HG03135 (cell line): ENCODE data around the gene DDIAS.
"Not testable (repeated sequence)": the region's sequence is repeated elsewhere in the genome, so short reads cannot be mapped to it uniquely, and the experiment has no call there.

Experiments
- ATAC-seq: cut with Tn5 transposase; IDR thresholded peaks from one replicate; pipeline ENCODE4 v1.9.1; 2021; ENCODE audit warnings: mild to moderate bottlenecking, moderate library complexity; ENCODE audit not compliant: unreplicated experiment

The DDIAS gene

GRCh38 chr11:82962021-82962420 lies 60.5 kb downstream of the DDIAS start:
- ATAC-seq: not testable (repeated sequence)

GRCh38 chr11:82967381-82967780 lies 65.8 kb downstream of the DDIAS start:
- ATAC-seq: no peak

- peak; percentile 97 for ATAC-seq
Observed at GRCh38 chr11:82969811-82970210, 68.3 kb downstream of the DDIAS start.

- ATAC-seq: not testable (repeated sequence)
Observed at GRCh38 chr11:82970507-82971083, 69.1 kb downstream of the DDIAS start.

- ATAC-seq: not testable (repeated sequence)
Observed at GRCh38 chr11:82971519-82971946, 70.0 kb downstream of the DDIAS start.

GRCh38 chr11:82972103-82972502 lies 70.6 kb downstream of the DDIAS start:
- no peak for ATAC-seq

GRCh38 chr11:82974135-82974534 lies 72.6 kb downstream of the DDIAS start:
- ATAC-seq: no peak

- ATAC-seq: no peak
Observed at GRCh38 chr11:82974851-82975250, 73.3 kb downstream of the DDIAS start.

GRCh38 chr11:82975882-82976281 lies 74.3 kb downstream of the DDIAS start:
- ATAC-seq: no peak

GRCh38 chr11:82976786-82977185 lies 75.2 kb downstream of the DDIAS start:
- ATAC-seq: no peak

- ATAC-seq: no peak
Observed at GRCh38 chr11:82978422-82979099, 77.0 kb downstream of the DDIAS start.

GRCh38 chr11:82979824-82980223 lies 78.3 kb downstream of the DDIAS start:
- ATAC-seq: no peak

- no peak for ATAC-seq
Observed at GRCh38 chr11:82980292-82980691, 78.8 kb downstream of the DDIAS start.

GRCh38 chr11:82980947-82981346 lies 79.4 kb downstream of the DDIAS start:
- ATAC-seq: no peak

- no peak for ATAC-seq
Observed at GRCh38 chr11:82981852-82982251, 80.3 kb downstream of the DDIAS start.
